ENCODE measurements around the gene TSPOAP1. TPM values are rescaled to one million over a fixed set of nuclear protein-coding genes. Genes with fewer than 3 reads are reported as not detected.

TSPOAP1 gene
- total RNA-seq, 4 donors from 2014 or later, result 19.5 to 35.4 (median 22.1) TPM

DNA sequence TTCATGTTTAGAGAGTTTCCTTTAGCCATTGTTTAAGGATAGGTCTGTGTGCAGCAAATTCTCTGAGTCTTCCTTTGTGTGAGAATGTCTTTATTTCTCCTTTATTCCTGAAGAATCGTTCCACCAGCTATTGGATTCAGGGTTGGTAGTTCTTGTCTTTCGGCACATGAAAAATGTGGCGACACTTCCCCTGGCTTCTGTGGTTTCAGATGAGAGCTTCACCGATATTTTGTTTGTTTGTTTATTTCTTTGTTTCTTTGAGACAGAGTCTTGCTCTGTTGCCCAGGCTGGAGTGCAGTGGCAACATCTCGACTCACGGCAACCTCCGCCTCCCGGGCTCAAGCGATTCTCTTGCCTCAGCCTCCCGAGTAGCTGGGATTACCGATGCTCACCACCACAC lies 66.4 kb downstream of the TSPOAP1 start:
- Histone ChIP-seq H3K36me3 (no peaks in the 10 kb centered on the region), H3K4me3 (replicated peaks in 1 of 3) (no peak overlapping the region), H3K27ac (no peak overlapping the region), H3K27me3 (no peaks in the 10 kb centered on the region), H3K4me1 (no peaks in the 10 kb centered on the region), H3K9me3 (no peaks in the 10 kb centered on the region)
- DNase-seq, result no peak
- TF ChIP-seq POLR2A (IDR thresholded peaks at IDR 0.05), result no peak
- TF ChIP-seq, protein P1, sequence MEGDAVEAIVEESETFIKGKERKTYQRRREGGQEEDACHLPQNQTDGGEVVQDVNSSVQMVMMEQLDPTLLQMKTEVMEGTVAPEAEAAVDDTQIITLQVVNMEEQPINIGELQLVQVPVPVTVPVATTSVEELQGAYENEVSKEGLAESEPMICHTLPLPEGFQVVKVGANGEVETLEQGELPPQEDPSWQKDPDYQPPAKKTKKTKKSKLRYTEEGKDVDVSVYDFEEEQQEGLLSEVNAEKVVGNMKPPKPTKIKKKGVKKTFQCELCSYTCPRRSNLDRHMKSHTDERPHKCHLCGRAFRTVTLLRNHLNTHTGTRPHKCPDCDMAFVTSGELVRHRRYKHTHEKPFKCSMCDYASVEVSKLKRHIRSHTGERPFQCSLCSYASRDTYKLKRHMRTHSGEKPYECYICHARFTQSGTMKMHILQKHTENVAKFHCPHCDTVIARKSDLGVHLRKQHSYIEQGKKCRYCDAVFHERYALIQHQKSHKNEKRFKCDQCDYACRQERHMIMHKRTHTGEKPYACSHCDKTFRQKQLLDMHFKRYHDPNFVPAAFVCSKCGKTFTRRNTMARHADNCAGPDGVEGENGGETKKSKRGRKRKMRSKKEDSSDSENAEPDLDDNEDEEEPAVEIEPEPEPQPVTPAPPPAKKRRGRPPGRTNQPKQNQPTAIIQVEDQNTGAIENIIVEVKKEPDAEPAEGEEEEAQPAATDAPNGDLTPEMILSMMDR (IDR thresholded peaks at IDR 0.05), result no peak
- WGBS, 2 donors, result 89 to 91% methylated on average over 11 of the region's 11 CpGs
- intact Hi-C loops (cut with DNase I), result no loop called here

DNA sequence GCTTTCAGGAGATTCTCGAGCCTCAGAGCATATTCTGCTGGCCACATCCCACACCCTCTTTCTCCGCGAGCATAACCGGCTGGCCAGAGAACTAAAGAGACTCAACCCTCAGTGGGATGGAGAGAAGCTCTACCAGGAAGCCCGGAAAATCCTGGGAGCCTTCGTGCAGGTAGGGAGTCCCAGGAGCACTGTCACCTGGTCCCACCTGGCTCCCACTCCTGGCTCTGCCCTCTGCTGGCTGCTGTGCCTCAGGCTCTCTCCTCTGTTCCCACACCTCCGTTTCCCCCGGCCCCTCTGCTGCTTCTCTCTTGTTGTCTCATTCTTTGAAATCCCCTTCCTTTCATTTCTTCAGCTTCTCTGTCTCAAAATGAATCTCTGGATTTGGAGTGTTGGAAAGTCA lies 73.8 kb downstream of the TSPOAP1 start:
- no peaks in the 10 kb centered on the region for H3K36me3 ChIP-seq
- TF ChIP-seq, protein P1 (IDR thresholded peaks at IDR 0.05), result no peak
- no peak for TF ChIP-seq POLR2A (IDR thresholded peaks at IDR 0.05)
- no peak overlapping the region for H3K27ac ChIP-seq
- no peaks in the 10 kb centered on the region for H3K27me3 ChIP-seq
- DNase-seq, result no peak
- no peaks in the 10 kb centered on the region for H3K9me3 ChIP-seq
- H3K4me3 ChIP-seq (replicated peaks in 1 of 3), result no peak overlapping the region
- intact Hi-C loops (cut with DNase I), result no loop called here
- no peaks in the 10 kb centered on the region for H3K4me1 ChIP-seq
- 16 to 20% methylated on average over 8 of the region's 8 CpGs for WGBS, 2 donors

DNA sequence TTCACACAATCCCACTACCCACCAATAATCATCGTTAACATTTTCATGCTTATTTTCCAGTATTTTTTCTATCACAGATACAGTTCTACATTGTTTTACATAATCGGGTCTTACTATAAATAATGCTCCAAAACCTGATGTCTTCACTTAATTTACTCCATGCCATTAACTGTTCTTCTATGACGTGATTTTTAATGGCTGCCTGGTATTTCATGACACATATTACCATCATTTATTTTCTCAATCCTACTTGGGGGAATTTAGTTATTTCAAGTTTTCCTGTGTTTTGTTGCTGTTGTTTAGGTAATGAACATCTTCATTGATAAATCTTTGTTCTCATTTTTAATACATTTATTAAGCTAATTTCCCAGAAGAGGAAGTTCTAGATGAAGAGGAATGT lies 75.5 kb downstream of the TSPOAP1 start:
- Histone ChIP-seq H3K4me3 (replicated peaks in 1 of 3) (no peak overlapping the region), H3K4me1 (peaks cover 4 to 7% of the 10 kb centered on the region in 2 donors), H3K27me3 (no peaks in the 10 kb centered on the region), H3K36me3 (no peaks in the 10 kb centered on the region), H3K27ac (no peak overlapping the region), H3K9me3 (no peaks in the 10 kb centered on the region)
- DNase-seq, result no peak
- WGBS, 2 donors, result 87 to 88% methylated on average over 3 of the region's 3 CpGs
- no peak for TF ChIP-seq POLR2A (IDR thresholded peaks at IDR 0.05)
- TF ChIP-seq, protein P1 (IDR thresholded peaks at IDR 0.05), result no peak
- intact Hi-C loops (cut with DNase I), result no loop called here

GRCh38 chr17:58252141-58252540 lies 76.5 kb downstream of the TSPOAP1 start:
- no peak overlapping the region for H3K4me3 ChIP-seq (replicated peaks in 1 of 3)
- 59 to 72% methylated on average over 8 to 9 of the region's 9 CpGs for WGBS, 2 donors
- intact Hi-C loops (cut with DNase I), result no loop called here
- no peak overlapping the region for H3K27ac ChIP-seq
- H3K9me3 ChIP-seq, result no peaks in the 10 kb centered on the region
- H3K36me3 ChIP-seq, result no peaks in the 10 kb centered on the region
- peaks cover 4 to 7% of the 10 kb centered on the region in 2 donors for H3K4me1 ChIP-seq
- no peak for TF ChIP-seq POLR2A (IDR thresholded peaks at IDR 0.05)
- TF ChIP-seq, protein P1 (IDR thresholded peaks at IDR 0.05), result no peak
- no peaks in the 10 kb centered on the region for H3K27me3 ChIP-seq
- DNase-seq, result no peak

MicroRNA genes within 50 kb of the gene (microRNA counts, 767-probe panel; counts per million panel counts)
- microRNA hsa-miR-142-3p, result 3,786 to 7,296 counts per million in 2 donors
- 0 counts per million in 2 donors for microRNA hsa-miR-142-5p

Small RNA genes within 50 kb of the gene (microRNA-seq; reads per million reads assigned to microRNA genes)
- gene MIR4736, result not detected

Small RNA genes within 50 kb of the gene (small RNA-seq; reads per million reads assigned to genes)
- gene MIR4736, result not detected

Other genes starting within 250 kb of the TSPOAP1 start
- 10 to 100 TPM; 35.6 to 51.0 (median 41.2) TPM for gene DYNLL2, start 245.4 kb downstream of the TSPOAP1 start, total RNA-seq
- gene OR4D1, start 180.4 kb downstream of the TSPOAP1 start, total RNA-seq, result not detected
- not detected for gene OR4D2, start 161.8 kb downstream of the TSPOAP1 start, total RNA-seq
- gene EPX, start 136.1 kb downstream of the TSPOAP1 start, total RNA-seq, result not detected
- 10 to 100 TPM; 11.6 to 24.1 (median 15.2) TPM for gene MKS1, start 109.5 kb downstream of the TSPOAP1 start, total RNA-seq
- gene LPO, start 90.2 kb downstream of the TSPOAP1 start, total RNA-seq, result under 1 TPM in 1 of 4 donors, not detected in 3; 0.27 TPM
- under 1 TPM in 2 of 4 donors, not detected in 2; 0.24 to 0.45 TPM for gene MPO, start 47.9 kb downstream of the TSPOAP1 start, total RNA-seq
- gene SUPT4H1, start 23.4 kb upstream of the TSPOAP1 start, total RNA-seq, result 10 to 100 TPM; 38.2 to 56.3 (median 44.2) TPM
- gene RNF43, start 88.7 kb upstream of the TSPOAP1 start, total RNA-seq, result 1 to 10 TPM; 2.1 to 5.2 (median 4.3) TPM
- under 1 TPM; 0.10 to 0.25 (median 0.12) TPM for gene HSF5, start 159.6 kb upstream of the TSPOAP1 start, total RNA-seq
- gene MTMR4, start 185.8 kb upstream of the TSPOAP1 start, total RNA-seq, result 10 to 100 TPM; 35.1 to 97.8 (median 65.2) TPM